K562 (cell line): ENCODE measurements around the gene DCAF17. TPM values are rescaled to one million over a fixed set of nuclear protein-coding genes. Genes with fewer than 3 reads are reported as not detected.

ENCODE experiments used
- FOXK1 ChIP-seq: sonication (generic); formaldehyde crosslinking; IDR thresholded peaks from 2 replicates; pipeline ENCODE4 v1.8.0; 2022; ENCODE audit warnings: missing genetic modification reagents, mild to moderate bottlenecking, borderline replicate concordance
- HEY1 ChIP-seq: fragments of 250-450 bp; sonication (Bioruptor Pico); IDR thresholded peaks from 2 replicates; pipeline ENCODE4 v1.5.0; 2020; ENCODE audit warnings: mild to moderate bottlenecking, moderate library complexity, borderline replicate concordance
- MYC ChIP-seq, 2 experiments: fragments of 250-450 bp in 1 of 2; sonication (Bioruptor Pico) in 1 of 2; IDR thresholded peaks; 2 replicates each; pipeline versions ENCODE4 v1.5.1 to v1.6.1; 2012 to 2021; ENCODE audit warnings: low read depth in 2 of 2, borderline replicate concordance in 1 of 2, improper control_type of control experiment in 1 of 2, low read length in 1 of 2, mild to moderate bottlenecking in 1 of 2, moderate library complexity in 1 of 2
- NR3C1 ChIP-seq: sonication (generic); formaldehyde crosslinking; IDR thresholded peaks from 2 replicates; pipeline ENCODE4 v1.8.1; 2022; ENCODE audit warnings: missing genetic modification reagents
- NUFIP1 ChIP-seq: fragments of 450-650 bp; IDR thresholded peaks from 2 replicates; pipeline ENCODE4 v1.6.1; 2018; ENCODE audit not compliant: partially characterized antibody
- POLR3G ChIP-seq: IDR thresholded peaks from 2 replicates; pipeline ENCODE4 v1.6.1; 2011; ENCODE audit not compliant: insufficient read length, insufficient replicate concordance; ENCODE audit errors: extremely low read depth
- SNRNP70 ChIP-seq: fragments of 200-400 bp; formaldehyde crosslinking; optimal IDR thresholded peaks from 2 replicates; pipeline ENCODE3; 2017; ENCODE audit warnings: low read depth, low read length
- SPI1 ChIP-seq: IDR thresholded peaks from 2 replicates; pipeline ENCODE4 v1.6.1; 2011; ENCODE audit warnings: low read depth, low read length, control low read depth, borderline replicate concordance
- TSHZ1 ChIP-seq: fragments of 250-450 bp; sonication (Bioruptor Pico); IDR thresholded peaks from 2 replicates; pipeline ENCODE4 v1.4.0; 2020; ENCODE audit warnings: mild to moderate bottlenecking, moderate library complexity
- ZNF253 ChIP-seq: fragments of 250-450 bp; sonication (Bioruptor Pico); conservative IDR thresholded peaks from 2 replicates; pipeline ENCODE4 v1.6.1; 2021; ENCODE audit warnings: mild to moderate bottlenecking
- ZNF444 ChIP-seq: fragments of 250-450 bp; sonication (Bioruptor Pico); IDR thresholded peaks from 2 replicates; pipeline ENCODE4 v1.4.0; 2020; ENCODE audit warnings: mild to moderate bottlenecking, moderate library complexity
- ZNF592 ChIP-seq: fragments of 450-650 bp; IDR thresholded peaks from 2 replicates; pipeline ENCODE4 v1.6.1; 2017; ENCODE audit warnings: antibody characterized with exemption, mild to moderate bottlenecking
- polyA plus RNA-seq, 8 experiments: library from polyadenylated mRNA; depleted of rRNA in 4 of 8; stranded (reverse) in 5 of 8; unstranded in 3 of 8; fragments of >200 nt; fragmentation: Nextera tagmentation in 2 of 8; fragmentation: Illumina TruSeq in 1 of 8; extraction: Ambion mirVana in 2 of 8; extraction: Trizol in 1 of 8; gene quantifications; 2 replicates each; pipeline versions ENCODE4 v1.2.1 to v1.2.3, GENCODE V29; 2011 to 2014; ENCODE audit warnings: inconsistent platforms in 1 of 8, missing spikeins in 1 of 8
- total RNA-seq, 7 experiments: library from RNA; depleted of rRNA in 6 of 7; stranded (reverse); fragments of >200 nt in 6 of 7; fragmentation: Illumina TruSeq in 2 of 7; extraction: Trizol in 2 of 7; gene quantifications; 2 replicates each; pipeline versions ENCODE4 v1.2.1 to v1.2.3, GENCODE V29; 2011 to 2021; ENCODE audit warnings: low replicate concordance in 1 of 7
- TF ChIP-seq, protein P1 (sequence below): fragments of 250-450 bp; sonication (Bioruptor Pico); IDR thresholded peaks from 2 replicates; pipeline ENCODE4 v1.4.0; 2020; ENCODE audit warnings: borderline replicate concordance
- TF ChIP-seq, protein P2 (sequence below): fragments of 250-450 bp; sonication (Bioruptor Pico); IDR thresholded peaks from 2 replicates; pipeline ENCODE4 v1.4.0; 2020
- TF ChIP-seq, protein P3 (sequence below), 2 experiments: fragments of 250-450 bp in 1 of 2; fragments of 450-650 bp in 1 of 2; sonication (Bioruptor Pico) in 1 of 2; IDR thresholded peaks; 2 replicates each; pipeline versions ENCODE4 v1.6.1 to v1.8.0; 2016 to 2021; ENCODE audit warnings: mild to moderate bottlenecking in 2 of 2, moderate library complexity in 2 of 2, missing compliant biosample characterization in 1 of 2, missing genetic modification characterization in 1 of 2

Gene DCAF17
- total and polyA plus RNA-seq, 9 of the 15 experiments (the other 6 are each of a cell fraction or from before 2014, with no cell fraction given) = 10.0 to 38.5 (median 27.1) TPM

- peak; percentile 85; the same call in 1 of the 2 replicates for TF ChIP-seq SPI1
- peak; percentile 71; the same call in 1 of the 2 replicates for TF ChIP-seq ZNF592
- no peak for TF ChIP-seq SNRNP70
- TF ChIP-seq NUFIP1 = no peak
- TF ChIP-seq, protein P1, sequence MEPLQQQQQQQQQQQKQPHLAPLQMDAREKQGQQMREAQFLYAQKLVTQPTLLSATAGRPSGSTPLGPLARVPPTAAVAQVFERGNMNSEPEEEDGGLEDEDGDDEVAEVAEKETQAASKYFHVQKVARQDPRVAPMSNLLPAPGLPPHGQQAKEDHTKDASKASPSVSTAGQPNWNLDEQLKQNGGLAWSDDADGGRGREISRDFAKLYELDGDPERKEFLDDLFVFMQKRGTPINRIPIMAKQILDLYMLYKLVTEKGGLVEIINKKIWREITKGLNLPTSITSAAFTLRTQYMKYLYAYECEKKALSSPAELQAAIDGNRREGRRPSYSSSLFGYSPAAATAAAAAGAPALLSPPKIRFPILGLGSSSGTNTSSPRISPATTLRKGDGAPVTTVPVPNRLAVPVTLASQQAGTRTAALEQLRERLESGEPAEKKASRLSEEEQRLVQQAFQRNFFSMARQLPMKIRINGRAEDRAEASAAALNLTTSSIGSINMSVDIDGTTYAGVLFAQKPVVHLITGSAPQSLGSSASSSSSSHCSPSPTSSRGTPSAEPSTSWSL (CRISPR knock-in tag) = no peak
- no peak for TF ChIP-seq HEY1
- TF ChIP-seq, protein P2, sequence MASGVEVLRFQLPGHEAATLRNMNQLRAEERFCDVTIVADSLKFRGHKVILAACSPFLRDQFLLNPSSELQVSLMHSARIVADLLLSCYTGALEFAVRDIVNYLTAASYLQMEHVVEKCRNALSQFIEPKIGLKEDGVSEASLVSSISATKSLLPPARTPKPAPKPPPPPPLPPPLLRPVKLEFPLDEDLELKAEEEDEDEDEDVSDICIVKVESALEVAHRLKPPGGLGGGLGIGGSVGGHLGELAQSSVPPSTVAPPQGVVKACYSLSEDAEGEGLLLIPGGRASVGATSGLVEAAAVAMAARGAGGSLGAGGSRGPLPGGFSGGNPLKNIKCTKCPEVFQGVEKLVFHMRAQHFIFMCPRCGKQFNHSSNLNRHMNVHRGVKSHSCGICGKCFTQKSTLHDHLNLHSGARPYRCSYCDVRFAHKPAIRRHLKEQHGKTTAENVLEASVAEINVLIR (CRISPR knock-in tag) = no peak
- TF ChIP-seq FOXK1 = no peak
- no peak for TF ChIP-seq POLR3G
- TF ChIP-seq TSHZ1 (CRISPR knock-in tag) = no peak
- no peak for TF ChIP-seq ZNF253
- no peak for TF ChIP-seq ZNF444 (CRISPR knock-in tag)
- TF ChIP-seq, protein P3, sequence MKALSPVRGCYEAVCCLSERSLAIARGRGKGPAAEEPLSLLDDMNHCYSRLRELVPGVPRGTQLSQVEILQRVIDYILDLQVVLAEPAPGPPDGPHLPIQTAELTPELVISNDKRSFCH (CRISPR knock-in tag; IDR thresholded peaks at IDR 0.05) = no peak
- TF ChIP-seq, protein P3 (tag; IDR thresholded peaks at IDR 0.05) = no peak
- no peak for TF ChIP-seq NR3C1 (CRISPR knock-in tag)
- 0 out of 2 replicates have a peak, but pooled peaks have one; percentile 32 for TF ChIP-seq MYC (IDR thresholded peaks at IDR 0.05; ENCODE audit: low read depth, low read length)
- no peak for TF ChIP-seq MYC (CRISPR knock-in tag; IDR thresholded peaks at IDR 0.05; ENCODE audit: borderline replicate concordance, low read depth)
These were observed 79.7 kb downstream of the DCAF17 start (continued) for GRCh38 chr2:171513719-171514160.
